A549 (cell line): ENCODE data around the gene C11orf58. TPM values are rescaled to one million over a fixed set of nuclear protein-coding genes. Genes with fewer than 3 reads are reported as not detected.
A peak's percentile ranks its signal among the peaks of the same experiment; 100 is the strongest.

Experiments used
- ATAC-seq, 2 experiments: fragments of 200-7000 bp in 1 of 2; fragments of >200 bp in 1 of 2; cut with Nextera tagmentation in 1 of 2; cut with Tn5 transposase in 1 of 2; 3 replicates each; pipeline versions ENCODE4 v1.8.0 to v1.9.1; 2018 to 2020; ENCODE audit warnings: mild to moderate bottlenecking in 1 of 2, moderate library complexity in 1 of 2
- CTCF ChIA-PET: fragments of 300-600 bp; sonication (Branson Sonifier 250); formaldehyde crosslinking; extraction: SDS; loops from one replicate; lab custom pipeline; 2021; ENCODE audit warnings: antibody characterized with exemption, inconsistent platforms; lab: Yijun Ruan, JAX
- POLR2A ChIA-PET: fragments of 350-600 bp; formaldehyde crosslinking; extraction: SDS; loops from one replicate; lab custom pipeline; 2021; ENCODE audit warnings: antibody characterized with exemption, inconsistent platforms; lab: Yijun Ruan, JAX
- DNase-seq, 2 experiments: peaks; one replicate each; pipeline versions ENCODE4 v3.0.0 to v3.0.0-alpha.2; 2011 to 2016; ENCODE audit warnings: low read depth in 1 of 2, low spot score in 1 of 2
- FAIRE-seq: peaks from 2 replicates; lab custom pipeline; 2011; peaks lifted over from hg19 to GRCh38; lab: Jason Lieb, UNC
- H3K27ac ChIP-seq, 2 experiments: fragments of >200 bp; sonication (Bioruptor Twin); formaldehyde crosslinking; 3 replicates each; pipeline ENCODE4 v1.5.1; 2016 to 2017
- H3K4me1 ChIP-seq: fragments of >200 bp; sonication (Bioruptor Twin); formaldehyde crosslinking; 3 replicates; pipeline ENCODE4 v1.6.1; 2016
- H3K4me2 ChIP-seq: fragments of >200 bp; sonication (Bioruptor Twin); formaldehyde crosslinking; 3 replicates; pipeline ENCODE4 v1.6.1; 2016
- H3K4me3 ChIP-seq: fragments of >200 bp; sonication (Bioruptor Twin); formaldehyde crosslinking; 3 replicates; pipeline ENCODE4 v1.5.1; 2016
- H3K9me3 ChIP-seq: fragments of >200 bp; sonication (Bioruptor Twin); formaldehyde crosslinking; 3 replicates; pipeline ENCODE4 v1.6.1; 2016
- CBX2 ChIP-seq: fragments of 200-600 bp; sonication (generic); IDR thresholded peaks from 2 replicates; pipeline ENCODE4 v1.6.1; 2016; ENCODE audit warnings: low read depth, mild to moderate bottlenecking, borderline replicate concordance
- CBX8 ChIP-seq: fragments of 200-600 bp; sonication (generic); IDR thresholded peaks from 2 replicates; pipeline ENCODE4 v1.6.1; 2016
- CHD2 ChIP-seq: fragments of 150-350 bp; IDR thresholded peaks from 2 replicates; pipeline ENCODE4 v1.6.1; 2014; ENCODE audit warnings: low read length; ENCODE audit not compliant: partially characterized antibody
- EHMT2 ChIP-seq: fragments of 200-600 bp; sonication (generic); IDR thresholded peaks from 2 replicates; pipeline ENCODE4 v1.6.1; 2016; ENCODE audit warnings: antibody characterized with exemption, low read depth, mild to moderate bottlenecking, moderate library complexity
- FOSB ChIP-seq: fragments of 250-450 bp; sonication (Bioruptor Pico); IDR thresholded peaks from 2 replicates; pipeline ENCODE4 v1.5.0; 2020; ENCODE audit warnings: mild to moderate bottlenecking, moderate library complexity
- HMGXB4 ChIP-seq: fragments of 250-450 bp; sonication (Bioruptor Pico); IDR thresholded peaks from 2 replicates; pipeline ENCODE4 v1.5.0; 2021; ENCODE audit warnings: mild to moderate bottlenecking, moderate library complexity, borderline replicate concordance
- HOXB5 ChIP-seq: fragments of 250-450 bp; sonication (Bioruptor Pico); IDR thresholded peaks from 2 replicates; pipeline ENCODE4 v1.5.0; 2020; ENCODE audit warnings: mild to moderate bottlenecking, moderate library complexity
- JUNB ChIP-seq: fragments of >200 bp; sonication (Bioruptor Twin); formaldehyde crosslinking; IDR thresholded peaks from 2 replicates; pipeline ENCODE4 v1.6.1; 2016
- KDM5A ChIP-seq: fragments of 200-600 bp; sonication (generic); IDR thresholded peaks from 2 replicates; pipeline ENCODE4 v1.6.1; 2016; ENCODE audit warnings: antibody characterized with exemption, mild to moderate bottlenecking
- MAFK ChIP-seq: fragments of 450-650 bp; IDR thresholded peaks from 2 replicates; pipeline ENCODE4 v1.6.1; 2014; ENCODE audit not compliant: partially characterized antibody
- MYC ChIP-seq: IDR thresholded peaks from 2 replicates; pipeline ENCODE4 v1.6.1; 2012; ENCODE audit warnings: mild to moderate bottlenecking, inconsistent platforms, low read length, improper control_type of control experiment, borderline replicate concordance
- NFE2L2 ChIP-seq: fragments of 150-350 bp; conservative IDR thresholded peaks from 2 replicates; pipeline ENCODE4 v1.6.1; 2014; ENCODE audit warnings: low read length
- NPAS2 ChIP-seq: fragments of 250-450 bp; sonication (Bioruptor Pico); IDR thresholded peaks from 2 replicates; pipeline ENCODE4 v1.8.0; 2022; ENCODE audit warnings: mild to moderate bottlenecking, moderate library complexity, borderline replicate concordance
- NR3C1 ChIP-seq: fragments of >200 bp; sonication (Bioruptor Twin); formaldehyde crosslinking; IDR thresholded peaks from 3 replicates; pipeline ENCODE4 v1.6.1; 2017
- PBX3 ChIP-seq: IDR thresholded peaks from 2 replicates; pipeline ENCODE4 v1.6.1; 2012
- PHF8 ChIP-seq: fragments of 200-600 bp; sonication (generic); IDR thresholded peaks from 2 replicates; pipeline ENCODE4 v1.6.1; 2016; ENCODE audit warnings: low read depth, mild to moderate bottlenecking, antibody characterized with exemption, moderate library complexity, borderline replicate concordance
- POLR2AphosphoS2 ChIP-seq: conservative IDR thresholded peaks from 2 replicates; pipeline ENCODE4 v1.6.1; 2012; ENCODE audit warnings: low read length, improper control_type of control experiment, inconsistent platforms
- TFCP2L1 ChIP-seq: fragments of 250-450 bp; sonication (Bioruptor Pico); IDR thresholded peaks from 2 replicates; pipeline ENCODE4 v1.5.0; 2021; ENCODE audit warnings: mild to moderate bottlenecking
- WGBS: methylation state at CpG from one replicate; pipeline ENCODE4 v1.1.6; 2017; ENCODE audit errors: missing lambda C conversion rate; 5-methylcytosine and 5-hydroxymethylcytosine counted together
- polyA plus RNA-seq, 4 experiments: library from polyadenylated mRNA; depleted of rRNA in 3 of 4; stranded (reverse); fragments of >200 nt; fragmentation: RNase III in 1 of 4; extraction: RNeasy Plus Mini Kit Qiagen cat#74134 plus additional on column Dnase treatment in 1 of 4; gene quantifications; 2 replicates in 3 of 4; 3 replicates in 1 of 4; pipeline ENCODE4 v1.2.3, GENCODE V29; 2011 to 2017
- TF ChIP-seq, protein P1 (sequence below): fragments of >200 bp; sonication (Bioruptor Twin); formaldehyde crosslinking; IDR thresholded peaks from 2 replicates; pipeline ENCODE4 v1.6.1; 2016
- TF ChIP-seq, protein P2 (sequence below): fragments of >200 bp; sonication (Bioruptor Twin); formaldehyde crosslinking; IDR thresholded peaks from 3 replicates; pipeline ENCODE4 v1.5.1; 2016
- TF ChIP-seq, protein P3 (sequence below): fragments of >200 bp; sonication (Bioruptor Twin); formaldehyde crosslinking; IDR thresholded peaks from 3 replicates; pipeline ENCODE4 v1.6.1; 2016
- TF ChIP-seq, protein P4 (sequence below): fragments of 450-650 bp; IDR thresholded peaks from 2 replicates; pipeline ENCODE4 v1.6.1; 2014; ENCODE audit warnings: antibody characterized with exemption

C11orf58 gene
- polyA plus RNA-seq, 2 of the 4 experiments (the other 2 are of a cell fraction), result 342 to 467 TPM

- WGBS, result 90% methylated on average over 4 of the region's 4 CpGs
- peak in 1 of 2 experiments; percentile 7 for DNase-seq
Observed at GRCh38 chr11:16741473-16741872, 3.0 kb downstream of the C11orf58 start.

DNA sequence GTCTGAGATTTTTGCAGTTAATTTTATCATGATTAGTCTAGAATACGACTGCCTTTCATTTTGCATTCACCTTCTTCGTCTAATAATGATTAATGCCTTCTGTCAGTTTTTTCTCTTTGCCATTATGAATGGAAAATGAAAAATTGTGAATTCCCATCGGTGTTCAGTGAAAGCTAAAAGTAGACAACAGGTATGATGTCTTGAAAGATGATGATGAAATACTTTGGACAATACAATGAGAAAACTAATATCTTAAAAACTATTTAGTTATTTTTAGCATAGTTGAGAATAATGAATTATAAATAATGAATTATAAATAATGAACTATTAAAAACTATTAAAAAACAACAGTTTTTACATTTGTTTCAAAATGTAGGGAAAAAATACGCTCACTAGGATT is 5.0 kb downstream of the C11orf58 start:
- H3K4me1 ChIP-seq, result peaks cover 18% of the 10 kb centered on the region; the same call in 2 of the 3 replicates
- no peak overlapping the region for H3K27ac ChIP-seq
- CTCF ChIA-PET, result no interaction called here
- FAIRE-seq (no peak), DNase-seq (no peak), ATAC-seq (no peak)
- 91% methylated on average over 4 of the region's 4 CpGs for WGBS
- TF ChIP-seq, protein P1, sequence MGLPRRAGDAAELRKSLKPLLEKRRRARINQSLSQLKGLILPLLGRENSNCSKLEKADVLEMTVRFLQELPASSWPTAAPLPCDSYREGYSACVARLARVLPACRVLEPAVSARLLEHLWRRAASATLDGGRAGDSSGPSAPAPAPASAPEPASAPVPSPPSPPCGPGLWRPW, result no peak
- TF ChIP-seq POLR2AphosphoS2, result no peak
- TF ChIP-seq, protein P2, sequence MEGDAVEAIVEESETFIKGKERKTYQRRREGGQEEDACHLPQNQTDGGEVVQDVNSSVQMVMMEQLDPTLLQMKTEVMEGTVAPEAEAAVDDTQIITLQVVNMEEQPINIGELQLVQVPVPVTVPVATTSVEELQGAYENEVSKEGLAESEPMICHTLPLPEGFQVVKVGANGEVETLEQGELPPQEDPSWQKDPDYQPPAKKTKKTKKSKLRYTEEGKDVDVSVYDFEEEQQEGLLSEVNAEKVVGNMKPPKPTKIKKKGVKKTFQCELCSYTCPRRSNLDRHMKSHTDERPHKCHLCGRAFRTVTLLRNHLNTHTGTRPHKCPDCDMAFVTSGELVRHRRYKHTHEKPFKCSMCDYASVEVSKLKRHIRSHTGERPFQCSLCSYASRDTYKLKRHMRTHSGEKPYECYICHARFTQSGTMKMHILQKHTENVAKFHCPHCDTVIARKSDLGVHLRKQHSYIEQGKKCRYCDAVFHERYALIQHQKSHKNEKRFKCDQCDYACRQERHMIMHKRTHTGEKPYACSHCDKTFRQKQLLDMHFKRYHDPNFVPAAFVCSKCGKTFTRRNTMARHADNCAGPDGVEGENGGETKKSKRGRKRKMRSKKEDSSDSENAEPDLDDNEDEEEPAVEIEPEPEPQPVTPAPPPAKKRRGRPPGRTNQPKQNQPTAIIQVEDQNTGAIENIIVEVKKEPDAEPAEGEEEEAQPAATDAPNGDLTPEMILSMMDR, result no peak
- no peaks in the 10 kb centered on the region for H3K9me3 ChIP-seq
- H3K4me3 ChIP-seq, result no peak overlapping the region
- no peak overlapping the region for H3K4me2 ChIP-seq
- POLR2A ChIA-PET, result no interaction called here

More at GRCh38 chr11:16741473-16741872, 3.0 kb downstream of the C11orf58 start:
- TF ChIP-seq NFE2L2 (no peak), CHD2 (no peak), HMGXB4 (CRISPR knock-in tag) (no peak), FOSB (CRISPR knock-in tag) (no peak), MAFK (no peak), NPAS2 (no peak), JUNB (no peak), HOXB5 (CRISPR knock-in tag) (no peak), KDM5A (no peak), POLR2AphosphoS2 (no peak), TFCP2L1 (no peak), MYC (no peak), CBX8 (no peak), PBX3 (no peak), EHMT2 (no peak), NR3C1 (no peak), CBX2 (no peak), PHF8 (no peak)
- TF ChIP-seq, protein P3, sequence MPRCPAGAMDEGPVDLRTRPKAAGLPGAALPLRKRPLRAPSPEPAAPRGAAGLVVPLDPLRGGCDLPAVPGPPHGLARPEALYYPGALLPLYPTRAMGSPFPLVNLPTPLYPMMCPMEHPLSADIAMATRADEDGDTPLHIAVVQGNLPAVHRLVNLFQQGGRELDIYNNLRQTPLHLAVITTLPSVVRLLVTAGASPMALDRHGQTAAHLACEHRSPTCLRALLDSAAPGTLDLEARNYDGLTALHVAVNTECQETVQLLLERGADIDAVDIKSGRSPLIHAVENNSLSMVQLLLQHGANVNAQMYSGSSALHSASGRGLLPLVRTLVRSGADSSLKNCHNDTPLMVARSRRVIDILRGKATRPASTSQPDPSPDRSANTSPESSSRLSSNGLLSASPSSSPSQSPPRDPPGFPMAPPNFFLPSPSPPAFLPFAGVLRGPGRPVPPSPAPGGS, result no peak
- TF ChIP-seq, protein P4, sequence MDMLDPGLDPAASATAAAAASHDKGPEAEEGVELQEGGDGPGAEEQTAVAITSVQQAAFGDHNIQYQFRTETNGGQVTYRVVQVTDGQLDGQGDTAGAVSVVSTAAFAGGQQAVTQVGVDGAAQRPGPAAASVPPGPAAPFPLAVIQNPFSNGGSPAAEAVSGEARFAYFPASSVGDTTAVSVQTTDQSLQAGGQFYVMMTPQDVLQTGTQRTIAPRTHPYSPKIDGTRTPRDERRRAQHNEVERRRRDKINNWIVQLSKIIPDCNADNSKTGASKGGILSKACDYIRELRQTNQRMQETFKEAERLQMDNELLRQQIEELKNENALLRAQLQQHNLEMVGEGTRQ, result no peak
- TF ChIP-seq, all 56 proteins: peak for 0
- H3K9me3 ChIP-seq, result no peaks in the 10 kb centered on the region
- H3K27ac ChIP-seq, result no peak overlapping the region
- no peak for ATAC-seq
- H3K4me3 ChIP-seq, result no peak overlapping the region
- H3K4me1 ChIP-seq, result peaks cover 18% of the 10 kb centered on the region; the same call in 2 of the 3 replicates
- ChIA-PET CTCF (interaction anchor here (1.4 to 1.5 kb wide), 2 partner anchors 9 to 47 kb away, joined by 4 to 8 read pairs; no protein-coding TSS in a partner anchor), POLR2A (no interaction called here)
- 0 out of 3 replicates have a peak overlapping the region, but pooled peaks have one; percentile 3 for H3K4me2 ChIP-seq
- FAIRE-seq, result no peak
